Vagina (tissue), 2 donors: Measurements from ENCODE around the gene SLC26A2. TPM values are rescaled to one million over a fixed set of nuclear protein-coding genes. Genes with fewer than 3 reads are reported as not detected.
A peak's percentile ranks its signal among the peaks of the same experiment; 100 is the strongest.

ENCODE experiments used
- DNase-seq, 2 donors: peaks; one replicate each; pipeline ENCODE4 v3.0.0-alpha.2; 2017; ENCODE audit errors: extremely low spot score in 2 of 2
- H3K27ac ChIP-seq: fragments of 200-600 bp; sonication (generic); one replicate; pipeline ENCODE4 v1.5.1; 2019
- H3K27me3 ChIP-seq: fragments of 200-600 bp; sonication (generic); one replicate; pipeline ENCODE4 v1.5.1; 2019
- H3K36me3 ChIP-seq, 2 donors: fragments of 200-600 bp; sonication (generic); one replicate each; pipeline ENCODE4 v1.5.1; 2017 to 2019
- H3K4me1 ChIP-seq: fragments of 200-600 bp; sonication (generic); one replicate; pipeline ENCODE4 v1.5.1; 2019
- H3K4me3 ChIP-seq, 2 donors: fragments of 200-600 bp; sonication (generic); 1 replicate in 1 of 2; 2 replicates in 1 of 2; pipeline ENCODE4 v1.5.1; 2016 to 2019
- H3K9me3 ChIP-seq: fragments of 200-600 bp; sonication (generic); one replicate; pipeline ENCODE4 v1.5.1; 2019
- POLR2A ChIP-seq, 2 donors: fragments of 450-650 bp; IDR thresholded peaks; one replicate each; pipeline ENCODE4 v1.6.1; 2017; ENCODE audit warnings: antibody characterized with exemption in 2 of 2, mild to moderate bottlenecking in 2 of 2, moderate library complexity in 2 of 2
- POLR2AphosphoS5 ChIP-seq, 2 donors: sonication (generic); formaldehyde crosslinking; IDR thresholded peaks; one replicate each; pipeline ENCODE4 v1.9.0; 2017; ENCODE audit warnings: antibody characterized with exemption in 2 of 2, mild to moderate bottlenecking in 2 of 2, low read depth in 1 of 2; ENCODE audit not compliant: insufficient read depth in 1 of 2
- intact Hi-C: fragments of 100-400 bp; cut with DNase I; formaldehyde crosslinking; loops from one replicate; pipeline ENCODE4 v1.15.1; 2023
- total RNA-seq: library from RNA; depleted of rRNA; stranded (reverse); fragments of >200 nt; gene quantifications from one replicate; pipeline ENCODE4 v1.2.3, GENCODE V29; 2016
- TF ChIP-seq, protein P1 (sequence below), 3 experiments: fragments of 450-650 bp in 2 of 3; fragments of 200-600 bp in 1 of 3; sonication (generic) in 1 of 3; IDR thresholded peaks; one replicate each; pipeline ENCODE4 v1.5.1; 2017 to 2019; ENCODE audit warnings: antibody characterized with exemption in 3 of 3, mild to moderate bottlenecking in 2 of 3, moderate library complexity in 2 of 3

Gene SLC26A2
- total RNA-seq, 1 donor from 2014 or later: 13.3 TPM

GRCh38 chr5:149922950-149923349 lies 37.6 kb upstream of the SLC26A2 start:
- H3K36me3 ChIP-seq: no peaks in the 10 kb centered on the region
- H3K9me3 ChIP-seq: no peaks in the 10 kb centered on the region
- no peaks in the 10 kb centered on the region for H3K27me3 ChIP-seq
- no peaks in the 10 kb centered on the region for H3K4me1 ChIP-seq
- no peak for TF ChIP-seq POLR2A (IDR thresholded peaks at IDR 0.05)
- TF ChIP-seq, protein P1, sequence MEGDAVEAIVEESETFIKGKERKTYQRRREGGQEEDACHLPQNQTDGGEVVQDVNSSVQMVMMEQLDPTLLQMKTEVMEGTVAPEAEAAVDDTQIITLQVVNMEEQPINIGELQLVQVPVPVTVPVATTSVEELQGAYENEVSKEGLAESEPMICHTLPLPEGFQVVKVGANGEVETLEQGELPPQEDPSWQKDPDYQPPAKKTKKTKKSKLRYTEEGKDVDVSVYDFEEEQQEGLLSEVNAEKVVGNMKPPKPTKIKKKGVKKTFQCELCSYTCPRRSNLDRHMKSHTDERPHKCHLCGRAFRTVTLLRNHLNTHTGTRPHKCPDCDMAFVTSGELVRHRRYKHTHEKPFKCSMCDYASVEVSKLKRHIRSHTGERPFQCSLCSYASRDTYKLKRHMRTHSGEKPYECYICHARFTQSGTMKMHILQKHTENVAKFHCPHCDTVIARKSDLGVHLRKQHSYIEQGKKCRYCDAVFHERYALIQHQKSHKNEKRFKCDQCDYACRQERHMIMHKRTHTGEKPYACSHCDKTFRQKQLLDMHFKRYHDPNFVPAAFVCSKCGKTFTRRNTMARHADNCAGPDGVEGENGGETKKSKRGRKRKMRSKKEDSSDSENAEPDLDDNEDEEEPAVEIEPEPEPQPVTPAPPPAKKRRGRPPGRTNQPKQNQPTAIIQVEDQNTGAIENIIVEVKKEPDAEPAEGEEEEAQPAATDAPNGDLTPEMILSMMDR (IDR thresholded peaks at IDR 0.05): no peak
- TF ChIP-seq POLR2AphosphoS5 (IDR thresholded peaks at IDR 0.05; ENCODE audit: insufficient read depth in 1 of 2, low read depth in 1 of 2): no peak
- H3K27ac ChIP-seq: no peak overlapping the region
- intact Hi-C loops: no loop called here
- no peak for DNase-seq
- H3K4me3 ChIP-seq: no peak overlapping the region

GRCh38 chr5:149924486-149924885 lies 36.1 kb upstream of the SLC26A2 start:
- H3K4me3 ChIP-seq: no peak overlapping the region
- no peaks in the 10 kb centered on the region for H3K9me3 ChIP-seq
- no peak overlapping the region for H3K27ac ChIP-seq
- TF ChIP-seq, protein P1 (IDR thresholded peaks at IDR 0.05): no peak
- TF ChIP-seq POLR2AphosphoS5 (IDR thresholded peaks at IDR 0.05; ENCODE audit: insufficient read depth in 1 of 2, low read depth in 1 of 2): no peak
- TF ChIP-seq POLR2A (IDR thresholded peaks at IDR 0.05): no peak
- H3K27me3 ChIP-seq: no peaks in the 10 kb centered on the region
- DNase-seq: no peak
- no peaks in the 10 kb centered on the region for H3K4me1 ChIP-seq
- no peaks in the 10 kb centered on the region for H3K36me3 ChIP-seq
- intact Hi-C loops: no loop called here

- TF ChIP-seq, protein P1 (IDR thresholded peaks at IDR 0.05): no peak
- no peak for TF ChIP-seq POLR2A (IDR thresholded peaks at IDR 0.05)
- intact Hi-C loops: no loop called here
These were observed 30.4 kb upstream of the SLC26A2 start for GRCh38 chr5:149930043-149930748.

GRCh38 chr5:149930749-149931574 lies 29.6 kb upstream of the SLC26A2 start:
- Histone ChIP-seq H3K4me3 (no peak overlapping the region), H3K36me3 (no peaks in the 10 kb centered on the region)
- TF ChIP-seq, protein P1 (IDR thresholded peaks at IDR 0.05): no peak
- no peak for TF ChIP-seq POLR2A (IDR thresholded peaks at IDR 0.05)
- TF ChIP-seq POLR2AphosphoS5 (IDR thresholded peaks at IDR 0.05; ENCODE audit: insufficient read depth in 1 of 2, low read depth in 1 of 2): no peak

More at GRCh38 chr5:149930043-149930748, 30.4 kb upstream of the SLC26A2 start:
- Histone ChIP-seq H3K4me3 (peak overlapping the region in 1 of 2 donors; percentile 13), H3K9me3 (no peaks in the 10 kb centered on the region), H3K36me3 (no peaks in the 10 kb centered on the region), H3K27me3 (no peaks in the 10 kb centered on the region), H3K27ac (no peak overlapping the region), H3K4me1 (peaks cover 3% of the 10 kb centered on the region)
- DNase-seq: no peak

More at GRCh38 chr5:149930749-149931574, 29.6 kb upstream of the SLC26A2 start:
- H3K9me3 ChIP-seq: no peaks in the 10 kb centered on the region
- intact Hi-C loops: no loop called here
- H3K27me3 ChIP-seq: no peaks in the 10 kb centered on the region
- no peak for DNase-seq
- no peak overlapping the region for H3K27ac ChIP-seq
- peaks cover 10% of the 10 kb centered on the region for H3K4me1 ChIP-seq
